ENCODE measurements around the gene TCL1B.
"Not testable (repeated sequence)": the region's sequence is repeated elsewhere in the genome, so short reads cannot be mapped to it uniquely, and the experiment has no call there.

Gene TCL1B

GRCh38 chr14:95700221-95700976 is 14.2 kb downstream of the TCL1B start:
- no peak for DNase-seq (ENCODE audit: low read depth in 2 of 2, low spot score in 1 of 2)

- DNase-seq (ENCODE audit: low read depth in 2 of 2, low spot score in 1 of 2): no peak
Measured at GRCh38 chr14:95701846-95702221, 15.6 kb downstream of the TCL1B start.

GRCh38 chr14:95703341-95703740 is 17.1 kb downstream of the TCL1B start:
- no peak for DNase-seq (ENCODE audit: low read depth in 2 of 2, low spot score in 1 of 2)

- no peak for DNase-seq (ENCODE audit: low read depth in 2 of 2, low spot score in 1 of 2)
Measured at GRCh38 chr14:95703805-95704204, 17.6 kb downstream of the TCL1B start.

GRCh38 chr14:95705518-95705917 is 19.3 kb downstream of the TCL1B start:
- DNase-seq (ENCODE audit: low read depth in 2 of 2, low spot score in 1 of 2): no peak

- no peak for DNase-seq (ENCODE audit: low read depth in 2 of 2, low spot score in 1 of 2)
Measured at GRCh38 chr14:95707327-95707726, 21.1 kb downstream of the TCL1B start.

GRCh38 chr14:95710106-95710505 is 23.9 kb downstream of the TCL1B start:
- no peak for DNase-seq (ENCODE audit: low read depth in 2 of 2, low spot score in 1 of 2)

GRCh38 chr14:95711476-95712176 is 25.4 kb downstream of the TCL1B start:
- no peak for DNase-seq (ENCODE audit: low read depth in 2 of 2, low spot score in 1 of 2)

- DNase-seq (ENCODE audit: low read depth in 2 of 2, low spot score in 1 of 2): no peak
Measured at GRCh38 chr14:95712398-95712797, 26.2 kb downstream of the TCL1B start.

GRCh38 chr14:95713596-95714371 is 27.6 kb downstream of the TCL1B start, which contains the start of gene TCL1A:
Gene TCL1A, minus strand, starts transcription at chr14:95714125. Its CDS starts 59 bp downstream, at chr14:95714066.
- DNase-seq (ENCODE audit: low read depth in 2 of 2, low spot score in 1 of 2): no peak

GRCh38 chr14:95722525-95723190 is 36.4 kb downstream of the TCL1B start:
- no peak for DNase-seq (ENCODE audit: low read depth in 2 of 2, low spot score in 1 of 2)

- DNase-seq (ENCODE audit: low read depth in 2 of 2, low spot score in 1 of 2): no peak
Measured at GRCh38 chr14:95725685-95726336, 39.6 kb downstream of the TCL1B start.

- DNase-seq (ENCODE audit: low read depth in 2 of 2, low spot score in 1 of 2): no peak
Measured at GRCh38 chr14:95727056-95727700, 41.0 kb downstream of the TCL1B start.

GRCh38 chr14:95729402-95730028 is 43.3 kb downstream of the TCL1B start:
- DNase-seq (ENCODE audit: low read depth in 2 of 2, low spot score in 1 of 2): not testable (repeated sequence)

GRCh38 chr14:95730126-95730525 is 43.9 kb downstream of the TCL1B start:
- no peak for DNase-seq (ENCODE audit: low read depth in 2 of 2, low spot score in 1 of 2)

GRCh38 chr14:95733212-95733611 is 47.0 kb downstream of the TCL1B start:
- no peak for DNase-seq (ENCODE audit: low read depth in 2 of 2, low spot score in 1 of 2)

GRCh38 chr14:95739356-95739755 is 53.1 kb downstream of the TCL1B start:
- no peak for DNase-seq (ENCODE audit: low read depth in 2 of 2, low spot score in 1 of 2)

- no peak for DNase-seq (ENCODE audit: low read depth in 2 of 2, low spot score in 1 of 2)
Measured at GRCh38 chr14:95741038-95741490, 54.8 kb downstream of the TCL1B start.

GRCh38 chr14:95741781-95742180 is 55.6 kb downstream of the TCL1B start:
- DNase-seq (ENCODE audit: low read depth in 2 of 2, low spot score in 1 of 2): no peak
